Ammon's horn (tissue), 1 donor: Measurements from ENCODE around the gene LTF.

ENCODE experiments used
- DNase-seq: peaks from one replicate; pipeline ENCODE4 v3.0.0-alpha.2; 2016; ENCODE audit warnings: low spot score

LTF gene

DNA sequence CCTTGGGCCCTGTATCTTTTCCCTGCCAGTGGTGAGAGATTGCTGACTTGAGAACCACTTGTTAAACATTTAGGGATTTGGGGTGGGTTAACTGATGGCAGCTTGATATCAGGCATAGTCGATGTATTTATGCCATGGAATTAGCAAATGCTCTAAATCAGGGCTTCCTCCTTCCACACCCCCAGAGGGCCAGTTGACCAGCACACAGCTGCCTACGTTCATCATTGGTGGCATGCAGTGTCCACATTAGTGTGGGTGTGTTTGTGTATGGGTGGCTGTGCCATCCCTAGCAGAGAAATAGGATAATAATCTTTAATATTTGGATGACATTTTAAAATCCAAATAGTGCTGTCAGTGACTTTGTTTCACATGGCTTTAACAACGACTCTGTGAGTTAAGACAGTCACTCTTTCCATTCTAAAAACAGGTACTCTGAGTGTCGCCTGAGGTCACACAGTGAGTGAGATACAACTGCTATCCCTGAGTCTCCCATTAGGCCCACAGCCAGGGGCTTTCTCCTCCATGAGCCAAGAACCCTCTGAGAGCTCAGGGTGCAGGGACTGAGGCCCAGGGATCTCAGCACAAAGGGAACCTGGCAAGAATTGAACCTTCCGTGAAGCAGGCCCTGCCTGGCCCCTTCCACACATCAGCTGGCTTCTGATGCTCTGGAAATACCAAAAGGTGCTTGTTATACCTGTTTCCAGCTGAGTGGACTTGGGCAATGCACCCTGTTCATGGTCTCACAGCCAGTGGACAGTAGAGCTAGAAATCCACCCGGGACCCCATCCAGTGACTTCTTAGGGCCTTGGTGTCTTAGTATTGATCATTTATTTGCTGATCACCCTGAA is 4.3 kb upstream of the LTF start:
- DNase-seq: no peak

DNA sequence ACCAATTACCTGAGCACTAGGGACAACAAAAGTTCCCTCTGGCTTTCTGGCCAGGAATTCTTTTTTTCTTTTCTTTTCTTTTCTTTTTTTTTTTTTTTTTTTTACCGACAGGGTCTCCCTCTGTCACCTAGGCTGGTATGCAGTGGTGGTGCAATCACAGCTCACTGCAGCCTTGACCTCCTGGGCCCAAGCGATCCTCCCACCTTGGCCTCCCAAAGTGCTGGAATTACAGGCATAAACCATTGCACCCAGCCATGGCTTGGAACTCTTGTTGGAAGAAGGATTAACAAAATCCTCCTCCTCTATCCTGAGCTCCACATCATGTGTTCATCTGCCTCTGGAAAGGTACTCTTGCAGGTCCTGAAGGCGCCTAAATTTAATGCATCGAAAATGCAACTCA is 2.9 kb upstream of the LTF start:
- DNase-seq: no peak

GRCh38 chr3:46466871-46467403 is 2.2 kb upstream of the LTF start:
- no peak for DNase-seq

DNA sequence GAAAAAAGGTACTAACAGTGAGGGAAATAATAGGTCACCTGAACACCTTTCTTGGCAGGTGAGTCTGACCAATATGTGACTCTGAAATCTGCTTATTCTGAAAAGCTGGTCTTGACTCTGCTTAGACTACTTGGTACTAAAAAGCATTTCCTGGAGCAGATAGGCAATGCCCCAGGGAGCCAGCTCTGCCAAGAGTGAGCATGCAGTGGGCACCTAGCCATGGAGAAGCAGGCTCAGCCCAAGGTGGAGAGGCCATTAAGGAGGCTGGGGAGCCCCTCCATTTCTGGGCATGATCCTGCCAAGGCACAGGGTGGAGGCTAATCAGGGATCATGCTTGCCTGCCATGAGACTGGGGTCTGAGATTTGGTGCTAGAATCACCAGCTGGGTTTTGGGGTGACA is 1.6 kb upstream of the LTF start:
- no peak for DNase-seq

DNA sequence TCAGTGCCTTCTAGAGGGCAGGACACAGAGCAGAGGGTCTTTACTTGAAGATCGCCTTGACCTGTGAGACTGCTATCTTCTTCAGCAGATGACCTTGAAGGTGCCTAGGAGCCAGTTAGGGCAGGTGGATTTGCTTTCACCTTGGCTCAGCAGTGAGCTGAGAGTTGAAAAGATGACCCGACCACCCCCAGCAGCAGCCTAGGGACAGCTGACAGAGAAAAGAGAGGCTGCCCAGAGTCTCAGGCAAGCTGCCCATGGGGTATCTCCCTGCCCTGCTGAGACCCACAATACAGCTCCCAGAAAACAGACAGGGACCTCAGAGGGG is 453 bp upstream of the LTF start:
- DNase-seq: no peak

- no peak for DNase-seq
These were observed 850 bp downstream of the LTF start for GRCh38 chr3:46463868-46464241.

GRCh38 chr3:46463120-46463867 is 1.4 kb downstream of the LTF start:
- no peak for DNase-seq

DNA sequence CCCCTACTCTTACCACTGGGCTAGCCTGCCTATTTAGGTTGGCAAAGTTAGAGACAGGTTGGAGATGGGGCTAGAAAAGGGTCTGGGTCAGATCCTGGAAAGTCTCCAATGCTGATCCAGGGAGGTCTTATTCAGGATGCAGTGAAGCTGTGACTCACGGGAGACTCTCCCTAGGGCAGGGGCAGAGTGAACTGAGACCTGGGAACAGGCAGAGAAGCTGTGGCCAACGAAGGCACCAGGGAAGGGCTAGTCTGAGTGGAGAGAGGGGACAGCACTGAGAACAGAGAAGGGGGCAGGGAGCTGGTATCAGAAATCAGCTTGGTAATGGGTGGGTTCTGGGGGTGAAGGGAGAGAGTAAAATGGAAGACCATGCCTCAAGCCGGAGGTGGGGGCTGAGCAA is 2.2 kb downstream of the LTF start:
- no peak for DNase-seq

- no peak for DNase-seq
These were observed 2.6 kb downstream of the LTF start for GRCh38 chr3:46462111-46462510.

- no peak for DNase-seq
These were observed 4.7 kb downstream of the LTF start for GRCh38 chr3:46460051-46460450.

GRCh38 chr3:46456118-46456517 is 8.6 kb downstream of the LTF start:
- DNase-seq: no peak

GRCh38 chr3:46455231-46456115 is 9.2 kb downstream of the LTF start:
- DNase-seq: no peak

DNA sequence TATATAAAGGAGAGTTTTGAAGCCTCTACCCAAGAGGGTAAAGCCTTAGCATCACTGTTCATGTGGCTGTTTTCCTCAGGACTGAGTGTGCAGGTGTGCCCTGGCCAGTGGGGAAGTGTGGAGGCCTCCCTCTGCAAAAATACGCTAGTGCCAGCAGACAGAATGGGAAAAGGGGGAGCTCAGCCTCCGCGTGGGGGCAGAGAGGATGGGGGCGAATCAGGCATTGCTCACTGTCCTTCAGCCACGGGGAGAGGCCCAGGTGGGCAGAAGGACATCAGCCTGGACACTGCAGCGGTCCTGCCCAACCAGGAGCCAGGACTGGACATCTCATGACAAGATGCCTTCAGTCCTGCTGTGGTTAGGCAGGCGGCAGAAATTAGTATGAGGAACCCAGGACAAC is 10.1 kb downstream of the LTF start:
- no peak for DNase-seq

DNA sequence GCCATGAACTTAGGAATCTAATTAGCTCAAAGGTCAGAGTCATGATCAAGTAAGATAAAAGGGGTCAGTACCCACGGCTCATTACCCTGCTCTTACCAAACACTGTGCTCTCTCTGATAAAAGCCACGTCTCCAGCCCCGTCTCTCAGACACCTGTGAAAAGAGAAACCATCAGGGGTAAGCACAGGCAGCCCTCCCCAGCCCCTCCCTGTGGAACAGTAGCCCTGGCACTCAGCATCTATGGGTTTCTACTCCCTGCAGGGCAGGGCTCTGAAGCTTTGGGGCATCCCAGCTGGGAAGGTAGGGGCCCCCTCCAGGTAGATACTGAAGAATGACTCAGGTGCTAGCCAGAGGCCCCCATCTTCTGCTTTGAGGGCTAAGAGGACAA is 10.5 kb downstream of the LTF start:
- DNase-seq: no peak

GRCh38 chr3:46453526-46454208 is 11.0 kb downstream of the LTF start:
- no peak for DNase-seq

DNA sequence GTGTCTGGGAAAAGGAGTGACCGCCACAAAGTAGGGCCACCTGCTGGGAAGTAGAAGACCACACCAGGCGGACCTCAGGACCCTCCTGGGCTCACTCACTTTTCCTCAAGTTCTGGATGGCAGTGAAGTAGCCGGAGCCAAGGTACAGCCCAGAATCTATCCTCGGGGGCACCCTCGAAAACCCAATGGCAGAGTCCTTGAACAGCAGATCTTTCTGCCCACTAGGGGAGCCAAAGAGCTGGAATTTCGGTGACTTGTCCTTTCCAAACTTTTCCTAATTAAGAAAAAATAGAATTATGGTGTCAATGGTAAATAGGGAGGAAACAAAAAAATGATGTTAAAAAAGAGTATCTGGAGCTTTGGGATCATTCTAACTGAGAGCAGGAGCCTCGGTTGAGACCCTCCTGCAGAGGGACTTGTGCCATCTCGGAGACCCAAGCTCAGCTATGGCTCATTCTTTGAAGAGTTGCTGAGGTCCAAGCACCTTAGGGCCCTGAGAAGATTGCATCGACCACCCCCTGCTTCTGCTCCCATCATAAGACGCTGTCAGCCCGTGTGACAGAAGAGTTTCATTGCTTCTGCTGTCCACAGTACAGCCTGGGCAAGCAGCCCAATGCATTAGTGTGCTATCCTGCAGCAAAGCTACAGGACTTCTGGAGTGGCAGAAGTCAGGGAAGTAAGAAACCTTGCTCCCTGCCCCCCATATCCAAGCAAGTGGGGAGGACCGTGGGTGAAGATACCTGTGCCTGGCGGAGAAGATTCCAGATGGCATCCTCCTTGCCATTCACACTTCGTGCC is 14.8 kb downstream of the LTF start:
- DNase-seq: no peak

DNA sequence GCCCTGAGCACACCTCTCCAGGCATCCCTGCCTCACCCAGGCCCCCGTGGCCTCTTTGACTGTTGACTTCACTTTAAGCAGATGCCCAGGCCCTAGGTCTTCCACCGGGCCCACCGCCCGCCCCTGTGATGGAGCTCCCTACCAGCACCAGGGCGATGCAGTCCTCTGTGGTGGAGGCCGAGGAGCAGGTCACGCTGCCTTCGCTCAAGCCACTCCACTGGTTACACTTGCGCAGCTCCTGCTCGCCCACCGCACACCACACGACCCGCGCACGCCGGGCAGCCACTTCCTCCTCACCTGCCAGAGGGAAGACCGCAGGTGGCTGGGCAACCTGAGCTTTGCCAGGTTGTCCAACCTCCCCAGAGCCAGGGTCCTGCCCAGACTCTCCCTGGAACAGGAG is 16.0 kb downstream of the LTF start:
- no peak for DNase-seq

DNA sequence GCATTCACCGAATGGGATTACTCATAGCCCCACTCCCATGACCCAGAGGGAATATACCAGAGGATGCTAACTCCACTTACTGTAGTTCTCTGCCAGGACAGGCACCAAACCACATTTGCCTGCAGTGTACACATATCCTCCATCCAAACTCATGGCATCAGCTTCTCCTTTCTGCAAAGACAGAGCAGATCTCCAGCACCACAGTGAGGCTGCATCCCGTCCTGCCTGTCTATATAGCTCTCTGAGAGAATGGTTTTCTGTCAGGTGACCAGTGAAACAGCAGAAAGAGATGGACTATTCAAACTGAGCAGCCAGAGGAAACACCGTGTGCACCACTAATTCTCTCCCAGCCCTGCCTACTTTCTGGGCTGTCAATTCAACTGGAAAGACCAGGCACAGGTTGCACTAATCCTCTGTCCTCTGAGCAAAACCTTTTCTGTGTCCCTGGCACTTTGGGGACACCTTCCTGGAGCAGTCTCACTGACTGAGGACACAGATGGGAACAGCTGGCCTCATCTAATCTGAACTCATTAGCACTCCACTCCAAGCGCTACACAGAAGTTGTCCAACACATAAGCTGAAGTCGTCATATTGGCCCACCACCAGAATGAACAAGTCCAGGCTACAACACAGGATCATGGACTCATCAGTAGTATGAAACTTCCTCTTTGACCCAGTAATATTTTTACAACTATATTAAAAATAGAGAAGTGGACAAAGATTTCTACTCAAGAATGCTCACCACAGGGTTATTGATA is 17.3 kb downstream of the LTF start:
- no peak for DNase-seq

DNA sequence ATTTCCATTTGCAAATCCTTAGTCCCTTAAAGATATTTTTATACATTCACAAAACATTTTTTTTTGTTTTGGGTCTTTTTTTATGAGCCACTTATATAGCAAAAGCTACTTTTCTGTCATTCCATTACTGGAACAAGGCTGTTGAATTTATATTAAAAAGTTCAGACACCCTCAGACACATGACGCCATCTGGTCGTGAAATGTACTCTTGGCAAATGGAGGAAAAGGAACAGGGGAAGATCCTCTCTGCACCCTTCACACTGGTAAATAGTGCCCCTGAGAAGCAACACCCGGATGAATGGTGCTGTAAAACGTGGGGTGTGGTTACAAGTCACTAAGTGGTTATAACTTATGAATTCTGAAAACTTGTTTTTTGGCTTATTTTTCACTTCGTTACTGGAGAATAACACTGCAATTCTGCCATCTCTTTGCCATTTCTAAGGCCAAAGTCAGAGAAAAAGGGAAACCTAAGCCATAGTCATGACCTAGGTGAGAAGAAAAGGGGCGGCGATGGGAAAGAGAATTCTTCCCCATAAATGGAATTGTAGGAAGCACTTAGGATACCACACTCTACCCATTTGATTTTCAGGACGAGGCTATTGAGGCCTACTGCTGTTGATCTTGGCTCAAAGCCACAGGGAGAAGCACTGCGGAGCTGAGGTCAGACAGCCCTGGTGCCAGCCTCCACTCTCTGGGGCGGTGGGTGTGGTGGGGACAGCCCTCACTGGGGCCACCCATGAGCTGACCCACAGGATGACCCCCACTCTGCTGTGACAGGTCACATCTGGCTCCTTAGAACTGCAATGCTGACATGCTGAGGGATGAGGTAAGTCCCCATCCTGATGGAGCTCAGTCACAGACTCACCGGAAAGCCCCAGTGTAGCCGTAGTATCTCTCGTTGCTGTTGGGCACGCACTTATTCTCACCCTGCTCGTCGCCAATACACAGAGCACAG is 21.9 kb downstream of the LTF start:
- DNase-seq: no peak
